HG03565 (cell line): ENCODE results near the gene PEX5.
"Not testable (repeated sequence)": the region's sequence is repeated elsewhere in the genome, so short reads cannot be mapped to it uniquely, and the experiment has no call there.

Source experiments
- ATAC-seq: cut with Tn5 transposase; IDR thresholded peaks from one replicate; pipeline ENCODE4 v1.9.1; 2021; ENCODE audit warnings: mild to moderate bottlenecking, moderate library complexity; ENCODE audit not compliant: unreplicated experiment

PEX5 gene

GRCh38 chr12:7158781-7159609 lies 30.5 kb upstream of the PEX5 start:
- ATAC-seq = no peak

GRCh38 chr12:7160183-7160582 lies 29.3 kb upstream of the PEX5 start:
- no peak for ATAC-seq

GRCh38 chr12:7161327-7161726 lies 28.2 kb upstream of the PEX5 start:
- ATAC-seq = no peak

GRCh38 chr12:7161811-7162210 lies 27.7 kb upstream of the PEX5 start:
- ATAC-seq = no peak

GRCh38 chr12:7162691-7163114 lies 26.8 kb upstream of the PEX5 start:
- no peak for ATAC-seq

GRCh38 chr12:7169951-7170350 lies 19.5 kb upstream of the PEX5 start:
- ATAC-seq = no peak

- ATAC-seq = no peak
Measured at GRCh38 chr12:7171854-7172253, 17.6 kb upstream of the PEX5 start.

- no peak for ATAC-seq
Measured at GRCh38 chr12:7175493-7175892, 14.0 kb upstream of the PEX5 start.

GRCh38 chr12:7176595-7176994 lies 12.9 kb upstream of the PEX5 start:
- no peak for ATAC-seq

GRCh38 chr12:7178481-7178880 lies 11.0 kb upstream of the PEX5 start:
- ATAC-seq = no peak

GRCh38 chr12:7180685-7181084 lies 8.8 kb upstream of the PEX5 start:
- no peak for ATAC-seq

GRCh38 chr12:7186058-7186457 lies 3.4 kb upstream of the PEX5 start:
- ATAC-seq = not testable (repeated sequence)

GRCh38 chr12:7188562-7189397 lies 706 bp upstream of the PEX5 start:
- ATAC-seq = peak; percentile 16

GRCh38 chr12:7190268-7191055 lies 976 bp downstream of the PEX5 start:
- ATAC-seq = no peak

GRCh38 chr12:7193674-7194073 lies 4.2 kb downstream of the PEX5 start:
- ATAC-seq = no peak

GRCh38 chr12:7197841-7198240 lies 8.4 kb downstream of the PEX5 start:
- ATAC-seq = no peak

GRCh38 chr12:7203109-7203508 lies 13.6 kb downstream of the PEX5 start:
- no peak for ATAC-seq

GRCh38 chr12:7205091-7205490 lies 15.6 kb downstream of the PEX5 start:
- no peak for ATAC-seq

- no peak for ATAC-seq
Measured at GRCh38 chr12:7206691-7207090, 17.2 kb downstream of the PEX5 start.

GRCh38 chr12:7207866-7208625 lies 18.6 kb downstream of the PEX5 start:
- no peak for ATAC-seq

- no peak for ATAC-seq
Measured at GRCh38 chr12:7209958-7210357, 20.5 kb downstream of the PEX5 start.
